Measurements from ENCODE around the gene OR51B2.
"Not testable (repeated sequence)": the region's sequence is repeated elsewhere in the genome, so short reads cannot be mapped to it uniquely, and the experiment has no call there.

Gene OR51B2

DNA sequence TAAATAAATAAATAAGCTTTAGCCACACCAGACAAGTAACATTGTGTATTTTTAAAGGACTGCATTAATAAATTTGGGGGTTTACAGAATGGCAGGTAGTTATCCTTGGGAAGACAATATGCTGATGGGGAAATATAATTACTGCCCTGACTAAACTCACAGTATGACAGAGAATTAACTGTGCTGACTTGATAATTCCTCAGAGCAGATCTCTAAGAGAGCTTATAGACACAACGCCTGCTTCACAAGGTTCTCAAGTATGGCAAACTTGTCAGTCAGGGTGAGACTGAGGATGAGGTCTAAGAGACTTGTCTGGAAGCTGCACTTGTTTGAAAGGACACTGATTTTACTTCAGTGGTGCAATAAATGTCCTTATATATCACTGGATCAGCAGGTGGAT lies 25.6 kb downstream of the OR51B2 start:
- CTCF ChIA-PET: interaction anchor here (0.6 kb wide), 1 partner anchor 589 kb away, joined by 4 read pairs; no protein-coding TSS in a partner anchor

GRCh38 chr11:5297721-5298323 lies 26.3 kb downstream of the OR51B2 start:
- TF ChIP-seq CTCF (conservative IDR thresholded peaks at IDR 0.05; ENCODE audit: low read depth): no peak
- H3K27ac ChIP-seq: no peak overlapping the region
- CTCF ChIA-PET: interaction anchor here (0.6 to 0.7 kb wide), 3 partner anchors 216 to 1053 kb away, joined by 3 to 4 read pairs (median 3); no protein-coding TSS in a partner anchor
- DNase-seq (ENCODE audit: low spot score): no peak
- POLR2A ChIA-PET (ENCODE audit: low non-redundant PET): no interaction called here

More for the DNA sequence above, 25.6 kb downstream of the OR51B2 start:
- POLR2A ChIA-PET (ENCODE audit: low non-redundant PET): no interaction called here
- no peak for DNase-seq (ENCODE audit: low spot score)
- no peak overlapping the region for H3K27ac ChIP-seq
- no peak for TF ChIP-seq CTCF (conservative IDR thresholded peaks at IDR 0.05; ENCODE audit: low read depth)

GRCh38 chr11:5294342-5294995 lies 29.6 kb downstream of the OR51B2 start:
- CTCF ChIA-PET; DNase-seq (ENCODE audit: low spot score); POLR2A ChIA-PET (ENCODE audit: low non-redundant PET); H3K27ac ChIP-seq: not testable (repeated sequence)

DNA sequence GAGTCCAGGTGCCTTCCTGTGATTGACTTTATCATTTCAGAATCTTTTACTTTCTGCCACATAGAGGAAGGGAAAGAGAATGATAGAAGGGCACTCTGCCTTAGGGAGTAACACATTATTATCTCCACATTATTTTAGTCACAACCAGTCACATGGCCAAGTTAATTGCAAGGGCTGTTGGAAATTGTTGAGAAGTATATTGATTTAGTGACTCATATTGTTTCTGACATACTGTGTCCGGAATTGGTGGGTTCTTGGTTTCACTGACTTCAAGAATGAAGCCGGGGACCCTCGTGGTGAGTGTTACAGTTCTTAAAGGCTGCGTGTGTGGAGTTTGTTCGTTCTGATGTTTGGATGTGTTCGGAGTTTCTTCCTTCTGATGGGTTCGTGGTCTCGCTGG lies 31.1 kb downstream of the OR51B2 start:
- no peak for TF ChIP-seq CTCF (conservative IDR thresholded peaks at IDR 0.05; ENCODE audit: low read depth)
- no peak overlapping the region for H3K27ac ChIP-seq
- ChIA-PET CTCF (interaction anchor here (0.6 kb wide), 1 partner anchor 45 kb away, joined by 3 read pairs; no protein-coding TSS in a partner anchor), POLR2A (ENCODE audit: low non-redundant PET) (no interaction called here)
- DNase-seq (ENCODE audit: low spot score): no peak

GRCh38 chr11:5291207-5291838 lies 32.8 kb downstream of the OR51B2 start:
- POLR2A ChIA-PET (ENCODE audit: low non-redundant PET): no interaction called here
- DNase-seq (ENCODE audit: low spot score): peak; percentile 33
- CTCF ChIA-PET: interaction anchor here (0.6 to 1.3 kb wide), 9 partner anchors 9 to 665 kb away, joined by 3 to 5 read pairs (median 3); partner anchors contain the start of gene OR51D1

DNA sequence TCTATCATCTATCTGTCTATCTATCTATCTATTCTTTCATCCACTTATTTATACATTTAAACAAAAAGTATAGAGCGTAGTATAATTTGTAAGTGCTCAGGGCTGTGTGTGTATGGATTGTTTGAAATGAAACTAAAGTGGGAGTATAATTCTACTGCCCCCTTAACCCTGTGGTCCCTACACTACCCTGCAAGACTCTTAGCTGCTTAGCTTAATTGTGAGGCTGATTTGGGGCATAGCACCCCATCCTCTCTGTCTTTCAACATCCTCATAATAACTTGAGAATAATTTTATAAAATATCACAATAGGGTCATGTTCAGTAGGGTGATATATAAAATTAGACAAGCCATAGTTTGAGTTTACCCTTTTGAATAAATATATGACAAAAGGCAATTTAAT lies 34.0 kb downstream of the OR51B2 start:
- CTCF ChIA-PET: no interaction called here
- no peak overlapping the region for H3K27ac ChIP-seq
- no peak for DNase-seq (ENCODE audit: low spot score)
- TF ChIP-seq CTCF (conservative IDR thresholded peaks at IDR 0.05; ENCODE audit: low read depth): no peak
- POLR2A ChIA-PET (ENCODE audit: low non-redundant PET): no interaction called here

More at GRCh38 chr11:5291207-5291838, 32.8 kb downstream of the OR51B2 start:
- TF ChIP-seq CTCF (conservative IDR thresholded peaks at IDR 0.05; ENCODE audit: low read depth): peak; percentile 54
- no peak overlapping the region for H3K27ac ChIP-seq
